Astrocyte (in vitro differentiated cells and primary cell): ENCODE measurements around the gene ELMOD3.

Experiments
- EZH2 ChIP-seq: IDR thresholded peaks from 2 replicates; pipeline ENCODE4 v1.6.1; 2012; ENCODE audit warnings: mild to moderate bottlenecking, low read length, inconsistent platforms; ENCODE audit not compliant: insufficient read depth
- TF ChIP-seq, protein P1 (sequence below): IDR thresholded peaks from 2 replicates; pipeline ENCODE4 v1.5.1; 2011; ENCODE audit warnings: low read depth, mild to moderate bottlenecking, inconsistent platforms, low read length, moderate library complexity; ENCODE audit not compliant: insufficient read depth

DNA sequence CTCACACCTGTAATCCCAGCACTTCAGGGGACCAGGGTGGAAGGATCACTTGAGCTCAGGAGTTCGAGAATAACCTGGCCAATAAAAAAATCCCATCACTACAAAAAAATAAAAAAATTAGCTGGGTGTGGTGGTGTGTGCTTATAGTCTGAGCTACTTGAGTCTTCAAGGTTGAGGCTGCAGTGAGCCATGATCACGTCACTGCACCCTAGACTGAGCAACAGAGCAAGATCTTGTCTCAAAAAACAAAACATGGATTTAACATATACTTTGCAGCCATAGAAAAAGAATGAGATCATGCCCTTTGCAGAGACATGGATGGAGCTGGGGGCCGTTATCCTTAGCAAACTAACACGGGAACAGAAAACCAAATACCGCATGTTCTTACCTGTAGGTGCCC lies 86.2 kb downstream of the ELMOD3 start:
- TF ChIP-seq, protein P1, sequence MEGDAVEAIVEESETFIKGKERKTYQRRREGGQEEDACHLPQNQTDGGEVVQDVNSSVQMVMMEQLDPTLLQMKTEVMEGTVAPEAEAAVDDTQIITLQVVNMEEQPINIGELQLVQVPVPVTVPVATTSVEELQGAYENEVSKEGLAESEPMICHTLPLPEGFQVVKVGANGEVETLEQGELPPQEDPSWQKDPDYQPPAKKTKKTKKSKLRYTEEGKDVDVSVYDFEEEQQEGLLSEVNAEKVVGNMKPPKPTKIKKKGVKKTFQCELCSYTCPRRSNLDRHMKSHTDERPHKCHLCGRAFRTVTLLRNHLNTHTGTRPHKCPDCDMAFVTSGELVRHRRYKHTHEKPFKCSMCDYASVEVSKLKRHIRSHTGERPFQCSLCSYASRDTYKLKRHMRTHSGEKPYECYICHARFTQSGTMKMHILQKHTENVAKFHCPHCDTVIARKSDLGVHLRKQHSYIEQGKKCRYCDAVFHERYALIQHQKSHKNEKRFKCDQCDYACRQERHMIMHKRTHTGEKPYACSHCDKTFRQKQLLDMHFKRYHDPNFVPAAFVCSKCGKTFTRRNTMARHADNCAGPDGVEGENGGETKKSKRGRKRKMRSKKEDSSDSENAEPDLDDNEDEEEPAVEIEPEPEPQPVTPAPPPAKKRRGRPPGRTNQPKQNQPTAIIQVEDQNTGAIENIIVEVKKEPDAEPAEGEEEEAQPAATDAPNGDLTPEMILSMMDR: no peak
- TF ChIP-seq EZH2: no peak
